Ishikawa (cell line): ENCODE measurements around the gene AIF1L.

Experiments used
- CEBPB ChIP-seq: IDR thresholded peaks from 2 replicates; pipeline ENCODE4 v1.6.1; 2012
- CREB1 ChIP-seq: IDR thresholded peaks from 2 replicates; pipeline ENCODE4 v1.6.1; 2012; ENCODE audit warnings: low read depth
- EGR1 ChIP-seq: IDR thresholded peaks from 2 replicates; pipeline ENCODE4 v1.6.1; 2012
- EP300 ChIP-seq: IDR thresholded peaks from 2 replicates; pipeline ENCODE4 v1.6.1; 2012; ENCODE audit warnings: borderline replicate concordance
- FOXM1 ChIP-seq: IDR thresholded peaks from 2 replicates; pipeline ENCODE4 v1.6.1; 2012; ENCODE audit warnings: low read depth, borderline replicate concordance
- NFIC ChIP-seq: IDR thresholded peaks from 2 replicates; pipeline ENCODE4 v1.6.1; 2012
- RAD21 ChIP-seq: IDR thresholded peaks from 2 replicates; pipeline ENCODE4 v1.6.1; 2012; ENCODE audit warnings: low read depth
- TAF1 ChIP-seq: IDR thresholded peaks from 2 replicates; pipeline ENCODE4 v1.6.1; 2012; ENCODE audit warnings: low read depth, mild to moderate bottlenecking
- TCF12 ChIP-seq: IDR thresholded peaks from 2 replicates; pipeline ENCODE4 v1.6.1; 2012; ENCODE audit warnings: low read depth
- TEAD4 ChIP-seq: IDR thresholded peaks from 2 replicates; pipeline ENCODE4 v1.6.1; 2012
- YY1 ChIP-seq: IDR thresholded peaks from 2 replicates; pipeline ENCODE4 v1.6.1; 2012; ENCODE audit warnings: low read depth
- ZBTB7A ChIP-seq: IDR thresholded peaks from 2 replicates; pipeline ENCODE4 v1.6.1; 2012; ENCODE audit warnings: low read depth
- TF ChIP-seq, protein P1 (sequence below): IDR thresholded peaks from 2 replicates; pipeline ENCODE4 v1.6.1; 2012
- TF ChIP-seq, protein P2 (sequence below): IDR thresholded peaks from 2 replicates; pipeline ENCODE4 v1.6.1; 2012; ENCODE audit warnings: low read depth, mild to moderate bottlenecking
- TF ChIP-seq, protein P3 (sequence below): IDR thresholded peaks from 2 replicates; pipeline ENCODE4 v1.6.1; 2012

AIF1L gene

DNA sequence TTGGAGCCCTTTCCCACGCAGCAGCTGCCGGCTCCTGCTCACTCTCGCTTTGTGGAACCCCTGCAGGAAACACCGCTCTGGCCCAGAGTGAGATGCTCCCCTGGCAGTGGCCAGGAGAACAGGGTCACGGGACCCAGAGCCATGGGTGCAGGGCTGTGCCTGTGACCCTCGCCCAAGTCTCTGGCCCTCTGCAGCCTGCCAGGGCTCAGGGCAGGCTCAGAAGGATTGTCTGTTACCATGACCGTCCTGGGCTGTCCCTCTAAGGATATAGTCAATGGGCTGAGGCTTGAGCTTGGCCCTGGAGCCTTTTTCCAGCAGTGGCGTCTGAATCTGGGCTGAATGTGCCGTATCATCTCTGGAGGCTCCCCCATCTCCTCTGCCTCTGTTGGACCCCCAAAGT is 28.7 kb upstream of the AIF1L start:
- TF ChIP-seq RAD21 (no peak), YY1 (no peak), TEAD4 (no peak), ZBTB7A (no peak), FOXM1 (no peak), TCF12 (no peak), EP300 (no peak), CREB1 (no peak), NFIC (no peak)
- TF ChIP-seq, protein P1, sequence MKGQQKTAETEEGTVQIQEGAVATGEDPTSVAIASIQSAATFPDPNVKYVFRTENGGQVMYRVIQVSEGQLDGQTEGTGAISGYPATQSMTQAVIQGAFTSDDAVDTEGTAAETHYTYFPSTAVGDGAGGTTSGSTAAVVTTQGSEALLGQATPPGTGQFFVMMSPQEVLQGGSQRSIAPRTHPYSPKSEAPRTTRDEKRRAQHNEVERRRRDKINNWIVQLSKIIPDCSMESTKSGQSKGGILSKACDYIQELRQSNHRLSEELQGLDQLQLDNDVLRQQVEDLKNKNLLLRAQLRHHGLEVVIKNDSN, result no peak

DNA sequence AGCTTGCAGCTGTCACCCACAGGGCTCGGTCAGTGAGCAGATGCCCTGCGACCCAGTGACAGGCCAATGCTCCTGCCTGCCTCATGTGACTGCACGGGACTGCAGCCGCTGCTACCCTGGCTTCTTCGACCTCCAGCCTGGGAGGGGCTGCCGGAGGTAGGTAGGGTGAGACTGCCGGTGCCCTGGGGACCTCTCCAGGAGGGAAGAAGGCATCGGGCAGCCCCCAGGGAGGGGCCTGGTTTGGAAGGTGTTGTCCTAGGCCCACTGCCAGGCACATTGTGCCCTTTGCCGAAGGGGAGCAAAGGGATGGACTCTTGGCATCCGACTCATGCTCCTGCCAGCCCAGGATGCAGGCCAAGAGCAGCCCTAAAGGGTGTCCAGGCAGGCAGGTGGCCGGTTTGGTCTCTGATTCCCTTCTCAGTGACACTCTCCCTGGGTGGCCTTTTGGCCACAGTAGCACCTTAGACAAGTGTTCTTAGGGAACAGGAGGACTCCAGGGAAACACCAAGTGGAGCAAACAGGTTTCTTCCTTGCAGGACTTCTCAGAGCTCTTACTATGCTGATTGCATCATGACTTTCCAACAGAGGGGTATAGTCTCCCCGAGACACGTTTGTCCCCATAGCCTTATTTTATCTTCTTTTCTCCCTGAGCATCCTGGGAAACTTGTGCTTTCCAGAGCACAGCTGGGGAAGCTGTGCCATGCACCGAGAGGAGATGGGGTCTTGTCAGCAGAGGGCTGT is 28.1 kb upstream of the AIF1L start:
- TF ChIP-seq, protein P2, sequence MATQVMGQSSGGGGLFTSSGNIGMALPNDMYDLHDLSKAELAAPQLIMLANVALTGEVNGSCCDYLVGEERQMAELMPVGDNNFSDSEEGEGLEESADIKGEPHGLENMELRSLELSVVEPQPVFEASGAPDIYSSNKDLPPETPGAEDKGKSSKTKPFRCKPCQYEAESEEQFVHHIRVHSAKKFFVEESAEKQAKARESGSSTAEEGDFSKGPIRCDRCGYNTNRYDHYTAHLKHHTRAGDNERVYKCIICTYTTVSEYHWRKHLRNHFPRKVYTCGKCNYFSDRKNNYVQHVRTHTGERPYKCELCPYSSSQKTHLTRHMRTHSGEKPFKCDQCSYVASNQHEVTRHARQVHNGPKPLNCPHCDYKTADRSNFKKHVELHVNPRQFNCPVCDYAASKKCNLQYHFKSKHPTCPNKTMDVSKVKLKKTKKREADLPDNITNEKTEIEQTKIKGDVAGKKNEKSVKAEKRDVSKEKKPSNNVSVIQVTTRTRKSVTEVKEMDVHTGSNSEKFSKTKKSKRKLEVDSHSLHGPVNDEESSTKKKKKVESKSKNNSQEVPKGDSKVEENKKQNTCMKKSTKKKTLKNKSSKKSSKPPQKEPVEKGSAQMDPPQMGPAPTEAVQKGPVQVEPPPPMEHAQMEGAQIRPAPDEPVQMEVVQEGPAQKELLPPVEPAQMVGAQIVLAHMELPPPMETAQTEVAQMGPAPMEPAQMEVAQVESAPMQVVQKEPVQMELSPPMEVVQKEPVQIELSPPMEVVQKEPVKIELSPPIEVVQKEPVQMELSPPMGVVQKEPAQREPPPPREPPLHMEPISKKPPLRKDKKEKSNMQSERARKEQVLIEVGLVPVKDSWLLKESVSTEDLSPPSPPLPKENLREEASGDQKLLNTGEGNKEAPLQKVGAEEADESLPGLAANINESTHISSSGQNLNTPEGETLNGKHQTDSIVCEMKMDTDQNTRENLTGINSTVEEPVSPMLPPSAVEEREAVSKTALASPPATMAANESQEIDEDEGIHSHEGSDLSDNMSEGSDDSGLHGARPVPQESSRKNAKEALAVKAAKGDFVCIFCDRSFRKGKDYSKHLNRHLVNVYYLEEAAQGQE, result no peak
- TF ChIP-seq TAF1, result no peak
- TF ChIP-seq EP300, result no peak
- TF ChIP-seq CREB1, result no peak
- TF ChIP-seq RAD21, result no peak
- TF ChIP-seq YY1, result no peak
- TF ChIP-seq TEAD4, result no peak
- TF ChIP-seq TCF12, result no peak
- no peak for TF ChIP-seq FOXM1
- TF ChIP-seq EGR1, result no peak
- TF ChIP-seq CEBPB, result no peak
- TF ChIP-seq NFIC, result no peak
- TF ChIP-seq, protein P3, sequence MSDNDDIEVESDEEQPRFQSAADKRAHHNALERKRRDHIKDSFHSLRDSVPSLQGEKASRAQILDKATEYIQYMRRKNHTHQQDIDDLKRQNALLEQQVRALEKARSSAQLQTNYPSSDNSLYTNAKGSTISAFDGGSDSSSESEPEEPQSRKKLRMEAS, result no peak
- TF ChIP-seq, protein P1, result no peak
- no peak for TF ChIP-seq ZBTB7A

DNA sequence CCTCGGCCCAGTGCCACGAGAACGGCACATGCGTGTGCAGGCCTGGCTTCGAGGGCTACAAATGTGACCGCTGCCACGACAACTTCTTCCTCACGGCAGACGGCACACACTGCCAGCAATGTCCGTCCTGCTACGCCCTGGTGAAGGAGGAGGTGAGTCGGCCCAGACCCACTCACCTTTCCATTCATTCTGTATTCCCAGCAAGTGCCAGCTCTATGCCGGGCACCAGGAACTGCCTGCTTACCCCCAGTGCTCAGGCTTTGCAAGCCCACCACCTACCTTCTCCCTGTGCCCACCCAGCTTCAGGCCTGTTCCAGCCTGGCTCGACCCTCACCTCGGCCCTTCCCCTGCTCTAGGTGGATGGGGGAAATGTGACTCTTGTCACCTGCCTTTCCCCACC is 26.6 kb upstream of the AIF1L start:
- TF ChIP-seq TEAD4 (no peak), TCF12 (no peak), CEBPB (no peak), CREB1 (no peak), EP300 (no peak), EGR1 (no peak), RAD21 (no peak), ZBTB7A (no peak), TAF1 (no peak), FOXM1 (no peak), YY1 (no peak), NFIC (no peak)
- TF ChIP-seq, protein P3, result no peak
- TF ChIP-seq, protein P1, result no peak
- TF ChIP-seq, protein P2, result no peak

DNA sequence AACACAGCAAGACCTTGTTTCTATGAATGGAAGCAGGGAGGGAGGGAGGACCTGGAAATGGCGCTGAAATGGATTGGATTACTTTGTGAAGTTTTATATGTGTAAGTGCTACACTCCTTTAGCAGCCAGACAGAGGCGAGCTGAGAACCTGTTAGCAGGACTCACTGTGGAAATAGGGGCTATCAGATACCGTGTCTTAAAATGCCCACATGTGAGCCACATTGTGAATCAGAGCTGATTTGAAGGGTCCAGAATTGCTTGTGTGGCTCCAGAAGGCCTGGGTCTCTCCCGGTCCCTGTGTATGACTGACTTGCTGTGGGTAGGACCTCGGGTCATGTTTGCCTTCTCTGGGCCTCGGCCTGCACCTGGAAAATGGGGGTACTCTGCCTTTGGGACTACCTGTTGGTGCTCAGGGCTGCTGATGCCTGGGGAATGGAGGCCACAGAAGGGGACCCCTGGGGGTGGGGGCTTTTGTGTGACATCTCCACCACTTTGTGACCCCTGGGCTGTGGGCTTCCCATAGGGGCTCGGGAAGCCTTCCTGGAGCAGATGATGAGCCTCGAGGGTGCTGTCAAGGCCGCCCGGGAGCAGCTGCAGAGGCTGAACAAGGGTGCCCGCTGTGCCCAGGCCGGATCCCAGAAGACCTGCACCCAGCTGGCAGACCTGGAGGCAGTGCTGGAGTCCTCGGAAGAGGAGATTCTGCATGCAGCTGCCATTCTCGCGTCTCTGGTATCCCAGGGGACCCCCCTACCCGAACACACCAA is 24.0 kb upstream of the AIF1L start:
- no peak for TF ChIP-seq RAD21
- TF ChIP-seq CREB1, result no peak
- no peak for TF ChIP-seq EP300
- TF ChIP-seq, protein P3, result no peak
- TF ChIP-seq FOXM1, result no peak
- no peak for TF ChIP-seq EGR1
- no peak for TF ChIP-seq YY1
- TF ChIP-seq, protein P2, result no peak
- TF ChIP-seq TAF1, result no peak
- TF ChIP-seq, protein P1, result no peak
- TF ChIP-seq NFIC, result no peak
